GM10847 (cell line): ENCODE data around the gene TNS3.

Experiments
- POLR2A ChIP-seq: IDR thresholded peaks from 2 replicates; pipeline ENCODE4 v1.6.1; 2011; ENCODE audit not compliant: insufficient read length; ENCODE audit errors: extremely low read depth

TNS3 gene

GRCh38 chr7:47514818-47515217 is 67.1 kb downstream of the TNS3 start:
- TF ChIP-seq POLR2A: no peak

GRCh38 chr7:47514367-47514766 is 67.5 kb downstream of the TNS3 start:
- no peak for TF ChIP-seq POLR2A

- TF ChIP-seq POLR2A: no peak
Measured at GRCh38 chr7:47513741-47514241, 68.1 kb downstream of the TNS3 start.

GRCh38 chr7:47512481-47513176 is 69.3 kb downstream of the TNS3 start:
- no peak for TF ChIP-seq POLR2A

- no peak for TF ChIP-seq POLR2A
Measured at GRCh38 chr7:47511699-47512370, 70.1 kb downstream of the TNS3 start.

- no peak for TF ChIP-seq POLR2A
Measured at GRCh38 chr7:47510786-47511185, 71.1 kb downstream of the TNS3 start.

- no peak for TF ChIP-seq POLR2A
Measured at GRCh38 chr7:47510192-47510591, 71.7 kb downstream of the TNS3 start.

GRCh38 chr7:47509571-47509970 is 72.3 kb downstream of the TNS3 start:
- TF ChIP-seq POLR2A: no peak

GRCh38 chr7:47508389-47509380 is 73.2 kb downstream of the TNS3 start:
- no peak for TF ChIP-seq POLR2A

GRCh38 chr7:47507522-47507921 is 74.4 kb downstream of the TNS3 start:
- no peak for TF ChIP-seq POLR2A

- no peak for TF ChIP-seq POLR2A
Measured at GRCh38 chr7:47506382-47507339, 75.2 kb downstream of the TNS3 start.

- no peak for TF ChIP-seq POLR2A
Measured at GRCh38 chr7:47505312-47506007, 76.5 kb downstream of the TNS3 start.

GRCh38 chr7:47504551-47505311 is 77.2 kb downstream of the TNS3 start:
- no peak for TF ChIP-seq POLR2A
